GM10248 (cell line): ENCODE data around the gene ADH7.

Experiments
- CTCF ChIA-PET: fragments of 300-600 bp; sonication (Branson Sonifier 250); formaldehyde crosslinking; extraction: SDS; loops from one replicate; lab custom pipeline; 2021; ENCODE audit warnings: antibody characterized with exemption; lab: Yijun Ruan, JAX
- POLR2A ChIA-PET: fragments of 350-650 bp; sonication (Branson Sonifier 250); formaldehyde crosslinking; extraction: SDS; loops from one replicate; lab custom pipeline; 2020; ENCODE audit warnings: antibody characterized with exemption; lab: Yijun Ruan, JAX
- DNase-seq: peaks from one replicate; pipeline ENCODE4 v3.0.0; 2012; ENCODE audit errors: extremely low spot score
- CTCF ChIP-seq: IDR thresholded peaks from 2 replicates; pipeline ENCODE4 v1.5.1; 2012; ENCODE audit warnings: mild to moderate bottlenecking, low read depth; ENCODE audit errors: extremely low read depth, missing control alignments, control extremely low read depth

The ADH7 gene

GRCh38 chr4:99457676-99458075 is 22.5 kb upstream of the ADH7 start:
- DNase-seq = no peak
- CTCF ChIA-PET = interaction anchor here (1.4 to 1.7 kb wide), 3 partner anchors 12 to 46 kb away, joined by 3 to 4 read pairs (median 4); no protein-coding TSS in a partner anchor
- POLR2A ChIA-PET = no interaction called here
- TF ChIP-seq CTCF = no peak

GRCh38 chr4:99457270-99457669 is 22.1 kb upstream of the ADH7 start:
- ChIA-PET CTCF (interaction anchor here (1.4 to 1.7 kb wide), 3 partner anchors 11 to 46 kb away, joined by 3 to 4 read pairs (median 4); no protein-coding TSS in a partner anchor), POLR2A (no interaction called here)
- no peak for DNase-seq

GRCh38 chr4:99447513-99447912 is 12.4 kb upstream of the ADH7 start:
- TF ChIP-seq CTCF = no peak
- no peak for DNase-seq
- CTCF ChIA-PET = interaction anchor here (1.3 kb wide), 1 partner anchor 15 kb away, joined by 4 read pairs; no protein-coding TSS in a partner anchor
- POLR2A ChIA-PET = no interaction called here

More at GRCh38 chr4:99457270-99457669, 22.1 kb upstream of the ADH7 start:
- no peak for TF ChIP-seq CTCF

- DNase-seq = no peak
- POLR2A ChIA-PET = no interaction called here
- no peak for TF ChIP-seq CTCF
- CTCF ChIA-PET = interaction anchor here (1.3 kb wide), 1 partner anchor 16 kb away, joined by 4 read pairs; no protein-coding TSS in a partner anchor
Observed at GRCh38 chr4:99447079-99447478, 11.9 kb upstream of the ADH7 start.

- ChIA-PET POLR2A (no interaction called here), CTCF (no interaction called here)
- TF ChIP-seq CTCF = no peak
- no peak for DNase-seq
Observed at GRCh38 chr4:99438405-99438780, 3.3 kb upstream of the ADH7 start.

- DNase-seq = no peak
- ChIA-PET POLR2A (no interaction called here), CTCF (no interaction called here)
- TF ChIP-seq CTCF = no peak
Observed at GRCh38 chr4:99437723-99438404, 2.7 kb upstream of the ADH7 start.
